ENCODE results near the gene PPARG. TPM values are rescaled to one million over a fixed set of nuclear protein-coding genes. Genes with fewer than 3 reads are reported as not detected.

The PPARG gene
- polyA plus RNA-seq, 1 of the 3 experiments (the other 2 are of a cell fraction), result 2.8 TPM

DNA sequence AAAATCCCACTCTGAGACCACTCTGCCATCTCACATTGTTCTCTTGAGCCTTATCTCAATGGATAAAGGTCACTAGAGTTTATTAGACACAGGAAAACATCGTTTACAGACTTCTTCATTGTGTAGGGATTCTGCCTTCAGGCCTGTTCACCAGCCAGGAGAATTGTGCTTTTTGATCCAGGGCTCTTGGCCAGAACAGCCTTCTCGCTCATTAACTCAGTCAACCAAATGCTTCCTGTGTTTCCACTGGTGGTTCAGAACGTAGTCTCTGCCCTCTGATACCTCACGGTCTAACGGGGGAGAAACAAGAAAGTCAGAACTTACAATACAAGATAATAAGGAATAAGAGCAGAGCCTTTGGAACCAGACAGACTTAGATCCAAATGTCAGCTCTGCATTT is 141.2 kb downstream of the PPARG start:
- no peak for TF ChIP-seq RFX5 (IDR thresholded peaks at IDR 0.05; ENCODE audit: low read length)
- TF ChIP-seq JUND (IDR thresholded peaks at IDR 0.05), result no peak
- no peak for TF ChIP-seq ZBTB33 (IDR thresholded peaks at IDR 0.05; ENCODE audit: borderline replicate concordance, low read depth)
- no peak overlapping the region for H2AFZ ChIP-seq (ENCODE audit: low read depth)
- no peaks in the 10 kb centered on the region for H3K9me2 ChIP-seq
- DNase-seq, result no peak
- WGBS (ENCODE audit: low lambda C conversion rate), result 76% methylated on average over 5 of the region's 5 CpGs
- H3K79me2 ChIP-seq (ENCODE audit: insufficient read depth), result no peaks in the 10 kb centered on the region
- H3K36me3 ChIP-seq (replicated peaks in 1 of 2; ENCODE audit: control insufficient read depth in 1 of 2, insufficient read depth in 2 of 2, low read length in 1 of 2), result no peaks in the 10 kb centered on the region
- no peaks in the 10 kb centered on the region for H3K27me3 ChIP-seq (ENCODE audit: insufficient read depth)
- H3K4me1 ChIP-seq (ENCODE audit: control insufficient read depth in 1 of 2, insufficient read depth in 2 of 2, low read depth in 1 of 2, low read length in 1 of 2), result peaks cover 0 to 14% of the 10 kb centered on the region in 2 experiments; a peak in 2 of 4 replicates
- no peaks in the 10 kb centered on the region for H3F3A ChIP-seq (replicated peaks; ENCODE audit: insufficient read depth)
- no peak overlapping the region for H3K4me2 ChIP-seq
- ChIA-PET POLR2A (no interaction called here), CTCF (no interaction called here)
- H3K4me3 ChIP-seq (ENCODE audit: low read depth in 2 of 2, low read length in 1 of 2), result no peak overlapping the region
- H3K9me3 ChIP-seq, result peaks cover 4% of the 10 kb centered on the region; the same call in 1 of the 2 replicates
- no peak overlapping the region for H3K27ac ChIP-seq (ENCODE audit: low read depth in 2 of 2, low read length in 1 of 2)
- no peak overlapping the region for H3K9ac ChIP-seq
- no peaks in the 10 kb centered on the region for H4K20me1 ChIP-seq (ENCODE audit: insufficient read depth)

GRCh38 chr3:12433823-12434222 is 145.0 kb downstream of the PPARG start:
- Histone ChIP-seq H2AFZ (ENCODE audit: low read depth) (no peak overlapping the region), H3K79me2 (ENCODE audit: insufficient read depth) (no peaks in the 10 kb centered on the region), H3K4me1 (ENCODE audit: control insufficient read depth in 1 of 2, insufficient read depth in 2 of 2, low read depth in 1 of 2, low read length in 1 of 2) (peaks cover 2 to 9% of the 10 kb centered on the region in 2 experiments; a peak in 2 of 4 replicates), H3F3A (replicated peaks; ENCODE audit: insufficient read depth) (no peaks in the 10 kb centered on the region), H3K27me3 (ENCODE audit: insufficient read depth) (no peaks in the 10 kb centered on the region), H4K20me1 (ENCODE audit: insufficient read depth) (no peaks in the 10 kb centered on the region), H3K4me2 (no peak overlapping the region), H3K4me3 (ENCODE audit: low read depth in 2 of 2, low read length in 1 of 2) (no peak overlapping the region), H3K9me3 (peaks cover 4% of the 10 kb centered on the region; the same call in 1 of the 2 replicates), H3K27ac (ENCODE audit: low read depth in 2 of 2, low read length in 1 of 2) (no peak overlapping the region), H3K9me2 (no peaks in the 10 kb centered on the region), H3K9ac (no peak overlapping the region), H3K36me3 (replicated peaks in 1 of 2; ENCODE audit: control insufficient read depth in 1 of 2, insufficient read depth in 2 of 2, low read length in 1 of 2) (no peaks in the 10 kb centered on the region)
- WGBS (ENCODE audit: low lambda C conversion rate), result 86% methylated on average over 6 of the region's 6 CpGs
- no peak for DNase-seq
- ChIA-PET CTCF (no interaction called here), POLR2A (no interaction called here)
- no peak for TF ChIP-seq RCOR1 (IDR thresholded peaks at IDR 0.05; ENCODE audit: low read length)
- TF ChIP-seq RXRA (IDR thresholded peaks at IDR 0.05; ENCODE audit: borderline replicate concordance, low read depth), result no peak
- no peak for TF ChIP-seq TAF1 (IDR thresholded peaks at IDR 0.05; ENCODE audit: borderline replicate concordance, low read depth, low read length)
- no peak for TF ChIP-seq NRF1 (IDR thresholded peaks at IDR 0.05; ENCODE audit: low read depth, low read length)
- TF ChIP-seq YY1 (IDR thresholded peaks at IDR 0.05; ENCODE audit: low read depth), result no peak
- TF ChIP-seq ELF1 (IDR thresholded peaks at IDR 0.05), result no peak
- TF ChIP-seq CTCF (IDR thresholded peaks at IDR 0.05), result no peak
- no peak for TF ChIP-seq MXI1 (IDR thresholded peaks at IDR 0.05; ENCODE audit: low read depth, low read length)
- TF ChIP-seq TEAD4 (IDR thresholded peaks at IDR 0.05; ENCODE audit: borderline replicate concordance, insufficient read depth), result no peak
- no peak for TF ChIP-seq SIN3A (IDR thresholded peaks at IDR 0.05; ENCODE audit: borderline replicate concordance, low read depth, low read length)
- no peak for TF ChIP-seq FOSL2 (IDR thresholded peaks at IDR 0.05; ENCODE audit: borderline replicate concordance, low read depth)
- TF ChIP-seq TCF12 (IDR thresholded peaks at IDR 0.05), result no peak
- TF ChIP-seq POLR2AphosphoS5 (IDR thresholded peaks at IDR 0.05; ENCODE audit: low read depth, low read length), result no peak
- TF ChIP-seq, protein P1, sequence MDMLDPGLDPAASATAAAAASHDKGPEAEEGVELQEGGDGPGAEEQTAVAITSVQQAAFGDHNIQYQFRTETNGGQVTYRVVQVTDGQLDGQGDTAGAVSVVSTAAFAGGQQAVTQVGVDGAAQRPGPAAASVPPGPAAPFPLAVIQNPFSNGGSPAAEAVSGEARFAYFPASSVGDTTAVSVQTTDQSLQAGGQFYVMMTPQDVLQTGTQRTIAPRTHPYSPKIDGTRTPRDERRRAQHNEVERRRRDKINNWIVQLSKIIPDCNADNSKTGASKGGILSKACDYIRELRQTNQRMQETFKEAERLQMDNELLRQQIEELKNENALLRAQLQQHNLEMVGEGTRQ (IDR thresholded peaks at IDR 0.05; ENCODE audit: borderline replicate concordance, low read depth, low read length), result no peak
- TF ChIP-seq, protein P2, sequence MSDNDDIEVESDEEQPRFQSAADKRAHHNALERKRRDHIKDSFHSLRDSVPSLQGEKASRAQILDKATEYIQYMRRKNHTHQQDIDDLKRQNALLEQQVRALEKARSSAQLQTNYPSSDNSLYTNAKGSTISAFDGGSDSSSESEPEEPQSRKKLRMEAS (IDR thresholded peaks at IDR 0.05; ENCODE audit: low read depth), result no peak
- TF ChIP-seq SMC3 (IDR thresholded peaks at IDR 0.05; ENCODE audit: low read depth, low read length), result no peak
- TF ChIP-seq FOXM1 (IDR thresholded peaks at IDR 0.05; ENCODE audit: low read depth), result no peak
- no peak for TF ChIP-seq USF1 (IDR thresholded peaks at IDR 0.05; ENCODE audit: borderline replicate concordance, low read depth)

Measured in SK-N-SH (cell line).